Neural cell (in vitro differentiated cells): Measurements from ENCODE around the gene HES4. TPM values are rescaled to one million over a fixed set of nuclear protein-coding genes. Genes with fewer than 3 reads are reported as not detected.

ENCODE experiments used
- H2AFZ ChIP-seq: fragments of 200-600, 300-800 bp; sonication (generic), shearing (Covaris generic); 2 replicates; pipeline ENCODE4 v1.6.0; 2014; ENCODE audit warnings: low read depth, mild to moderate bottlenecking, antibody characterized with exemption, low read length, moderate library complexity
- H3F3A ChIP-seq: fragments of 200-600 bp; shearing (Covaris generic); 2 replicates; pipeline ENCODE4 v1.6.1; 2016; ENCODE audit warnings: mild to moderate bottlenecking, moderate library complexity, mixed read lengths, antibody characterized with exemption, low read length; ENCODE audit not compliant: insufficient read depth, poor library complexity, severe bottlenecking
- H3K27ac ChIP-seq: fragments of 200-600, 300-800 bp; sonication (generic), shearing (Covaris generic); 2 replicates; pipeline ENCODE4 v1.5.1; 2014; ENCODE audit warnings: mild to moderate bottlenecking, low read length, moderate library complexity
- H3K27me3 ChIP-seq: fragments of 300-800, 200-600 bp; sonication (generic), shearing (Covaris generic); 2 replicates; pipeline ENCODE4 v1.6.0; 2014; ENCODE audit warnings: mild to moderate bottlenecking, low read depth, low read length, moderate library complexity; ENCODE audit not compliant: insufficient read depth
- H3K36me3 ChIP-seq: fragments of 300-800, 200-600 bp; sonication (generic), shearing (Covaris generic); 2 replicates; pipeline ENCODE4 v1.5.1; 2014; ENCODE audit warnings: mild to moderate bottlenecking, antibody characterized with exemption, low read length, moderate library complexity; ENCODE audit not compliant: insufficient read depth
- H3K4me2 ChIP-seq: fragments of 300-800, 200-600 bp; sonication (generic), shearing (Covaris generic); 2 replicates; pipeline ENCODE4 v1.6.0; 2014; ENCODE audit warnings: mild to moderate bottlenecking, low read length
- H3K4me3 ChIP-seq: fragments of 300-800, 200-600 bp; sonication (generic), shearing (Covaris generic); 2 replicates; pipeline ENCODE4 v1.5.1; 2014; ENCODE audit warnings: mild to moderate bottlenecking, low read length, moderate library complexity
- H3K79me2 ChIP-seq: fragments of 200-600 bp; shearing (Covaris generic); replicated peaks from 2 replicates; pipeline ENCODE4 v1.6.0; 2014; ENCODE audit warnings: mild to moderate bottlenecking, low read length, moderate library complexity; ENCODE audit not compliant: insufficient read depth
- H3K9ac ChIP-seq: fragments of 300-800, 200-600 bp; sonication (generic), shearing (Covaris generic); 2 replicates; pipeline ENCODE4 v1.6.1; 2016; ENCODE audit warnings: mild to moderate bottlenecking, low read length, mixed read lengths
- H3K9me2 ChIP-seq: fragments of 200-600 bp; shearing (Covaris generic); 2 replicates; pipeline ENCODE4 v1.6.1; 2016; ENCODE audit warnings: mild to moderate bottlenecking, low read length, mixed read lengths; ENCODE audit not compliant: insufficient read depth
- H3K9me3 ChIP-seq: fragments of 200-600, 300-800 bp; sonication (generic), shearing (Covaris generic); 2 replicates; pipeline ENCODE4 v1.6.1; 2016; ENCODE audit warnings: mild to moderate bottlenecking, mixed run types, low read length, moderate library complexity, mixed read lengths
- H4K20me1 ChIP-seq: fragments of 200-600 bp; shearing (Covaris generic); 2 replicates; pipeline ENCODE4 v1.6.1; 2016; ENCODE audit warnings: mild to moderate bottlenecking, mixed run types; ENCODE audit not compliant: insufficient read depth
- EP300 ChIP-seq: fragments of 450-650 bp; conservative IDR thresholded peaks from 2 replicates; pipeline ENCODE4 v1.6.1; 2014; ENCODE audit warnings: antibody characterized with exemption, mild to moderate bottlenecking, moderate library complexity; ENCODE audit not compliant: poor library complexity, severe bottlenecking
- EZH2 ChIP-seq: fragments of 200-600, 300-800 bp; shearing (Covaris generic), sonication (generic); IDR thresholded peaks from 2 replicates; pipeline ENCODE4 v1.6.1; 2014; ENCODE audit warnings: antibody characterized with exemption, low read length, borderline replicate concordance, mild to moderate bottlenecking; ENCODE audit not compliant: insufficient read depth, poor library complexity, severe bottlenecking
- MXI1 ChIP-seq: fragments of 450-650 bp; conservative IDR thresholded peaks from 2 replicates; pipeline ENCODE4 v1.6.1; 2014; ENCODE audit warnings: antibody characterized with exemption, mild to moderate bottlenecking; ENCODE audit not compliant: poor library complexity, severe bottlenecking
- POLR2AphosphoS5 ChIP-seq: IDR thresholded peaks from 2 replicates; pipeline ENCODE4 v1.6.1; 2012
- RAD21 ChIP-seq: fragments of 450-650 bp; conservative IDR thresholded peaks from 2 replicates; pipeline ENCODE4 v1.6.1; 2014; ENCODE audit warnings: antibody characterized with exemption, mild to moderate bottlenecking, moderate library complexity
- SMC3 ChIP-seq: fragments of 450-650 bp; conservative IDR thresholded peaks from 2 replicates; pipeline ENCODE4 v1.6.1; 2014; ENCODE audit warnings: antibody characterized with exemption, mild to moderate bottlenecking, moderate library complexity; ENCODE audit not compliant: poor library complexity
- TAF1 ChIP-seq: IDR thresholded peaks from 2 replicates; pipeline ENCODE4 v1.6.1; 2012; ENCODE audit warnings: low read depth
- polyA plus RNA-seq: library from polyadenylated mRNA; depleted of rRNA; stranded (reverse); fragments of >200 nt; gene quantifications from 2 replicates; pipeline ENCODE4 v1.2.3, GENCODE V29; 2014
- TF ChIP-seq, protein P1 (sequence below): fragments of 450-650 bp; IDR thresholded peaks from 2 replicates; pipeline ENCODE4 v1.5.1; 2014; ENCODE audit warnings: antibody characterized with exemption, mild to moderate bottlenecking, moderate library complexity; ENCODE audit not compliant: poor library complexity, severe bottlenecking
- TF ChIP-seq, protein P2 (sequence below): IDR thresholded peaks from 2 replicates; pipeline ENCODE4 v1.6.1; 2012; ENCODE audit warnings: borderline replicate concordance

The HES4 gene
- polyA plus RNA-seq, 1 donor from 2014 or later, result 196 TPM

DNA sequence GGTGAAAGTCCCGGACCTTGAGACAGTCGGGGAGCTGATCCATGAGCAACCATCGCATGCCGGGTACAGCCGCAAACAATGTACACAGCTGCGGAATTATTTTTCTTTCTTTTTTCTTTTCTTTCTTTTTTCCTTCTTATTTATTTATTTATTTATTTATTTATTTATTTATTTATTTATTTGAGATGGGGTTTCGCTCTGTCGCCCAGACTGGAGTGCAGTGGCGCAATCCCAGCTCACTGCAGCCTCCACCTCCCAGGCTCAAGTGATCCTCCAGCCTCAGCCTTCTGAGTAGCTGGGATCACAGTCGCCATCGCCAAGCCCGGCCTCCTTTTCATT, 15.5 kb downstream of the HES4 start:
- peak overlapping the region; percentile 40 for H3K4me3 ChIP-seq
- H3K9me3 ChIP-seq, result no peaks in the 10 kb centered on the region
- H4K20me1 ChIP-seq, result no peaks in the 10 kb centered on the region
- no peaks in the 10 kb centered on the region for H3K9me2 ChIP-seq
- H2AFZ ChIP-seq, result no peak overlapping the region
- no peak overlapping the region for H3K4me2 ChIP-seq
- H3K9ac ChIP-seq, result no peak overlapping the region
- no peaks in the 10 kb centered on the region for H3K27me3 ChIP-seq
- no peaks in the 10 kb centered on the region for H3F3A ChIP-seq
- no peak overlapping the region for H3K27ac ChIP-seq
- H3K36me3 ChIP-seq, result no peaks in the 10 kb centered on the region
- no peak for TF ChIP-seq EZH2
- H3K79me2 ChIP-seq, result no peaks in the 10 kb centered on the region

DNA sequence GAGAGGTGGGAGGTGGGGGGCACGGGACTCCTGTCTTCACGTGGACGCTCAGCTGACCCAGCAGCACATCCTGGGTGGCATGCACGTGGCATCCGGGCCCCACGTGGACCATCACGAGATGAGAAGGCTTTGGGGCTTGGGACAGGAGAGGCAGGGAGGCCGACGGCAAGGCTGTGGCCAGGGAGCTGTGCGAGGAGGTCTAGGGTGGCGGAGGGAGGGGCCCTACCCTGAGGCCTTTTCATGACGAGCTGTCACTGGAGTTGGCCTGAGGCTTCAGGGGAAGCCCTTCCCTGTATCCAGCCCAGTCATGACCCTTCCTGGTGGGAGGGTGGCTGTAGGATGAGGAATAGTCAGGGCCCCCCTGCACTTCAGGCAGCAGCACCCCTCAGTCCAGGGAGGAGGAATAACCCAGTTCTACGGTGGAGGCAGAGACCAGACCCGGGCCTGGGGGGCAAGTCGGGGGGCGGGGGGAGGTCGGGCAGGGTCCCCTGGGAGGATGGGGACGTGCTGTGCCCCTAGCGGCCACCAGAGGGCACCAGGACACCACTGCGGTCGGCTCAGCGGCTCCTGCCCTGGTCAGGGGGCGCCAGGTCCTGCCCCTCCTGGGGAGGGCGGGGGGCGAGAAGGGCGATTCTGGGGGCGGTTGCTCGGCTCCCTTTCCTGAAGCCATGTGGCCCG, 16.0 kb downstream of the HES4 start:
- Histone ChIP-seq H3F3A (no peaks in the 10 kb centered on the region), H4K20me1 (no peaks in the 10 kb centered on the region), H3K27me3 (no peaks in the 10 kb centered on the region), H3K9me2 (no peaks in the 10 kb centered on the region), H2AFZ (no peak overlapping the region), H3K36me3 (no peaks in the 10 kb centered on the region), H3K79me2 (no peaks in the 10 kb centered on the region), H3K27ac (no peak overlapping the region), H3K9ac (no peak overlapping the region), H3K4me2 (no peak overlapping the region), H3K4me3 (peak overlapping the region; percentile 40), H3K9me3 (no peaks in the 10 kb centered on the region)
- TF ChIP-seq TAF1, result no peak
- TF ChIP-seq EZH2, result no peak
- no peak for TF ChIP-seq EP300
- TF ChIP-seq, protein P1, sequence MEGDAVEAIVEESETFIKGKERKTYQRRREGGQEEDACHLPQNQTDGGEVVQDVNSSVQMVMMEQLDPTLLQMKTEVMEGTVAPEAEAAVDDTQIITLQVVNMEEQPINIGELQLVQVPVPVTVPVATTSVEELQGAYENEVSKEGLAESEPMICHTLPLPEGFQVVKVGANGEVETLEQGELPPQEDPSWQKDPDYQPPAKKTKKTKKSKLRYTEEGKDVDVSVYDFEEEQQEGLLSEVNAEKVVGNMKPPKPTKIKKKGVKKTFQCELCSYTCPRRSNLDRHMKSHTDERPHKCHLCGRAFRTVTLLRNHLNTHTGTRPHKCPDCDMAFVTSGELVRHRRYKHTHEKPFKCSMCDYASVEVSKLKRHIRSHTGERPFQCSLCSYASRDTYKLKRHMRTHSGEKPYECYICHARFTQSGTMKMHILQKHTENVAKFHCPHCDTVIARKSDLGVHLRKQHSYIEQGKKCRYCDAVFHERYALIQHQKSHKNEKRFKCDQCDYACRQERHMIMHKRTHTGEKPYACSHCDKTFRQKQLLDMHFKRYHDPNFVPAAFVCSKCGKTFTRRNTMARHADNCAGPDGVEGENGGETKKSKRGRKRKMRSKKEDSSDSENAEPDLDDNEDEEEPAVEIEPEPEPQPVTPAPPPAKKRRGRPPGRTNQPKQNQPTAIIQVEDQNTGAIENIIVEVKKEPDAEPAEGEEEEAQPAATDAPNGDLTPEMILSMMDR, result peak; percentile 66
- peak; percentile 72 for TF ChIP-seq RAD21
- TF ChIP-seq MXI1, result no peak
- TF ChIP-seq, protein P2, sequence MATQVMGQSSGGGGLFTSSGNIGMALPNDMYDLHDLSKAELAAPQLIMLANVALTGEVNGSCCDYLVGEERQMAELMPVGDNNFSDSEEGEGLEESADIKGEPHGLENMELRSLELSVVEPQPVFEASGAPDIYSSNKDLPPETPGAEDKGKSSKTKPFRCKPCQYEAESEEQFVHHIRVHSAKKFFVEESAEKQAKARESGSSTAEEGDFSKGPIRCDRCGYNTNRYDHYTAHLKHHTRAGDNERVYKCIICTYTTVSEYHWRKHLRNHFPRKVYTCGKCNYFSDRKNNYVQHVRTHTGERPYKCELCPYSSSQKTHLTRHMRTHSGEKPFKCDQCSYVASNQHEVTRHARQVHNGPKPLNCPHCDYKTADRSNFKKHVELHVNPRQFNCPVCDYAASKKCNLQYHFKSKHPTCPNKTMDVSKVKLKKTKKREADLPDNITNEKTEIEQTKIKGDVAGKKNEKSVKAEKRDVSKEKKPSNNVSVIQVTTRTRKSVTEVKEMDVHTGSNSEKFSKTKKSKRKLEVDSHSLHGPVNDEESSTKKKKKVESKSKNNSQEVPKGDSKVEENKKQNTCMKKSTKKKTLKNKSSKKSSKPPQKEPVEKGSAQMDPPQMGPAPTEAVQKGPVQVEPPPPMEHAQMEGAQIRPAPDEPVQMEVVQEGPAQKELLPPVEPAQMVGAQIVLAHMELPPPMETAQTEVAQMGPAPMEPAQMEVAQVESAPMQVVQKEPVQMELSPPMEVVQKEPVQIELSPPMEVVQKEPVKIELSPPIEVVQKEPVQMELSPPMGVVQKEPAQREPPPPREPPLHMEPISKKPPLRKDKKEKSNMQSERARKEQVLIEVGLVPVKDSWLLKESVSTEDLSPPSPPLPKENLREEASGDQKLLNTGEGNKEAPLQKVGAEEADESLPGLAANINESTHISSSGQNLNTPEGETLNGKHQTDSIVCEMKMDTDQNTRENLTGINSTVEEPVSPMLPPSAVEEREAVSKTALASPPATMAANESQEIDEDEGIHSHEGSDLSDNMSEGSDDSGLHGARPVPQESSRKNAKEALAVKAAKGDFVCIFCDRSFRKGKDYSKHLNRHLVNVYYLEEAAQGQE, result no peak
- TF ChIP-seq SMC3, result peak; percentile 67
- no peak for TF ChIP-seq POLR2AphosphoS5
